ENCODE measurements around the gene SEMA5B.

GRCh38 chr3:122992676-122993075, 34.9 kb downstream of the SEMA5B start:
- TF ChIP-seq, protein P1, sequence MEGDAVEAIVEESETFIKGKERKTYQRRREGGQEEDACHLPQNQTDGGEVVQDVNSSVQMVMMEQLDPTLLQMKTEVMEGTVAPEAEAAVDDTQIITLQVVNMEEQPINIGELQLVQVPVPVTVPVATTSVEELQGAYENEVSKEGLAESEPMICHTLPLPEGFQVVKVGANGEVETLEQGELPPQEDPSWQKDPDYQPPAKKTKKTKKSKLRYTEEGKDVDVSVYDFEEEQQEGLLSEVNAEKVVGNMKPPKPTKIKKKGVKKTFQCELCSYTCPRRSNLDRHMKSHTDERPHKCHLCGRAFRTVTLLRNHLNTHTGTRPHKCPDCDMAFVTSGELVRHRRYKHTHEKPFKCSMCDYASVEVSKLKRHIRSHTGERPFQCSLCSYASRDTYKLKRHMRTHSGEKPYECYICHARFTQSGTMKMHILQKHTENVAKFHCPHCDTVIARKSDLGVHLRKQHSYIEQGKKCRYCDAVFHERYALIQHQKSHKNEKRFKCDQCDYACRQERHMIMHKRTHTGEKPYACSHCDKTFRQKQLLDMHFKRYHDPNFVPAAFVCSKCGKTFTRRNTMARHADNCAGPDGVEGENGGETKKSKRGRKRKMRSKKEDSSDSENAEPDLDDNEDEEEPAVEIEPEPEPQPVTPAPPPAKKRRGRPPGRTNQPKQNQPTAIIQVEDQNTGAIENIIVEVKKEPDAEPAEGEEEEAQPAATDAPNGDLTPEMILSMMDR (IDR thresholded peaks at IDR 0.05): no peak
- TF ChIP-seq POLR2A (IDR thresholded peaks at IDR 0.05) (no peak), POLR2AphosphoS5 (IDR thresholded peaks at IDR 0.05) (no peak)

All from breast epithelium (tissue), 3 donors.